Chondrocyte (in vitro differentiated cells): ENCODE measurements around the gene ZNF536. TPM values are rescaled to one million over a fixed set of nuclear protein-coding genes. Genes with fewer than 3 reads are reported as not detected.

Source experiments
- DNase-seq: peaks from one replicate; pipeline ENCODE4 v3.0.0; 2021; ENCODE audit warnings: mixed read lengths, low spot score
- H3K27ac Mint-ChIP-seq: one replicate; pipeline ENCODE4 v1.8.0; 2021; ENCODE audit warnings: mild to moderate bottlenecking, moderate library complexity, mixed read lengths; ENCODE audit not compliant: unreplicated experiment
- H3K27me3 Mint-ChIP-seq: 2 replicates; pipeline ENCODE4 v1.8.0; 2021; ENCODE audit warnings: low read depth, mixed read lengths
- H3K36me3 Mint-ChIP-seq: 2 replicates; pipeline ENCODE4 v1.8.0; 2021; ENCODE audit warnings: low read depth, mixed read lengths
- H3K4me1 Mint-ChIP-seq: 2 replicates; pipeline ENCODE4 v1.8.0; 2021; ENCODE audit warnings: low read depth, mild to moderate bottlenecking, mixed read lengths
- H3K4me3 Mint-ChIP-seq: one replicate; pipeline ENCODE4 v1.8.0; 2021; ENCODE audit warnings: mild to moderate bottlenecking, moderate library complexity, mixed read lengths; ENCODE audit not compliant: unreplicated experiment
- H3K9me3 Mint-ChIP-seq: 2 replicates; pipeline ENCODE4 v1.8.0; 2021; ENCODE audit warnings: low read depth, mixed read lengths
- CTCF ChIP-seq: fragments of 200-600 bp; sonication (generic); IDR thresholded peaks from 2 replicates; pipeline ENCODE4 v1.5.0; 2021; ENCODE audit warnings: antibody characterized with exemption, mild to moderate bottlenecking, moderate library complexity
- total RNA-seq: library from RNA; stranded (reverse); gene quantifications from 3 replicates; pipeline ENCODE4 v1.2.1, GENCODE V29; 2021

Gene ZNF536
- total RNA-seq, 1 donor from 2014 or later: not detected

DNA sequence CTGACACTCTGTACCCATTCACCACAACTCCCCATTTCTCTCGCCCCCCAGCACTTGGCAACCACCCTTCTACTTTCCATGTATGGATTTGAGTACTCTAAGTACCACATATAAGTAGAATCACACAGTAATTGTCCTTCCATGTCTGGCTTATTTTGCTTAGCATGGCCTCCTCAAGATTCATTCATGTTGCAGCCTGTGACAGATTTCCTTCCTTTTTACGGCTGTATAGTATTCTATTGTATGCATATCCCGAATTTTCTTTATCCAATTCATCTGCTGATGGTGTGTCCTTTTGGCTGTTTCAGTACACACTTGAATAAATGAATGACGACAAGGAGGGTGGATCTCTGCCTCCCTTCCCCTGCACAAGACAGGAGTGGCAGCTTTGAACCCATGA lies 95.1 kb downstream of the ZNF536 start:
- TF ChIP-seq CTCF: no peak
- no peaks in the 10 kb centered on the region for H3K27me3 Mint-ChIP-seq
- no peaks in the 10 kb centered on the region for H3K4me1 Mint-ChIP-seq
- DNase-seq: no peak
- H3K4me3 Mint-ChIP-seq: no peak overlapping the region
- H3K36me3 Mint-ChIP-seq: no peaks in the 10 kb centered on the region
- H3K9me3 Mint-ChIP-seq: peaks cover 19% of the 10 kb centered on the region
- no peak overlapping the region for H3K27ac Mint-ChIP-seq

- TF ChIP-seq CTCF: no peak
- DNase-seq: no peak
- Mint-ChIP-seq H3K27me3 (no peaks in the 10 kb centered on the region), H3K9me3 (peaks cover 22% of the 10 kb centered on the region), H3K27ac (no peak overlapping the region), H3K4me3 (no peak overlapping the region), H3K4me1 (no peaks in the 10 kb centered on the region), H3K36me3 (no peaks in the 10 kb centered on the region)
Observed at GRCh38 chr19:30469774-30470173, 97.6 kb downstream of the ZNF536 start.

DNA sequence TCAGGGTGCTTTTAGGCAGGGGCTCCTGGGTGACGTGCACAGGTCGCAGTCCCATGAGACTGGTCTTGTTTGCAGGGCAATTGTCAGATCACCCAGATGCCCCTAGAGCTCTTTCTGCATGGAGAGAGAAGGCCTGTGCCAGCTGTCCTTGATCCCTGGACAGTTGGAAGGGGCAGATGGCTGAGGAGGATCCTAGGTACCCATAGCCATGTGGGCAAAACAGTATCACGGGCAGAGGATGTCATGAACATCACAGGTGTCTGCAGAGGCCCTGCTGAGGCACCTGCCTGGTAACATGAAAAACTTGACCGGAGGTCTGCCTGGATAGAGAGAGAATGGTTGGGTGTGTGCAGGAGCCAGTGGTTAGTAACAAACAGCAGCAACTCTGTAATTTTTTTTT lies 99.3 kb downstream of the ZNF536 start:
- Mint-ChIP-seq H3K27me3 (no peaks in the 10 kb centered on the region), H3K4me3 (no peak overlapping the region), H3K9me3 (peaks cover 15% of the 10 kb centered on the region), H3K36me3 (no peaks in the 10 kb centered on the region), H3K27ac (no peak overlapping the region), H3K4me1 (no peaks in the 10 kb centered on the region)
- TF ChIP-seq CTCF: no peak
- no peak for DNase-seq

- no peak overlapping the region for H3K27ac Mint-ChIP-seq
- H3K4me1 Mint-ChIP-seq: no peaks in the 10 kb centered on the region
- TF ChIP-seq CTCF: no peak
- no peaks in the 10 kb centered on the region for H3K36me3 Mint-ChIP-seq
- no peaks in the 10 kb centered on the region for H3K27me3 Mint-ChIP-seq
- H3K9me3 Mint-ChIP-seq: peaks cover 13% of the 10 kb centered on the region
- H3K4me3 Mint-ChIP-seq: no peak overlapping the region
- no peak for DNase-seq
Observed at GRCh38 chr19:30473334-30473867, 101.2 kb downstream of the ZNF536 start.

- H3K4me3 Mint-ChIP-seq: no peak overlapping the region
Observed at GRCh38 chr19:30476997-30477396, 104.8 kb downstream of the ZNF536 start.

More at GRCh38 chr19:30476997-30477396, 104.8 kb downstream of the ZNF536 start:
- Mint-ChIP-seq H3K9me3 (peaks cover 17% of the 10 kb centered on the region), H3K27me3 (no peaks in the 10 kb centered on the region), H3K36me3 (no peaks in the 10 kb centered on the region), H3K4me1 (no peaks in the 10 kb centered on the region), H3K27ac (no peak overlapping the region)
- DNase-seq: no peak
- no peak for TF ChIP-seq CTCF
